Activated T-cell treated with anti-CD3 and anti-CD28 coated beads for 1 hour (primary cell): ENCODE results near the gene ARMH3.
"Not testable (repeated sequence)": the region's sequence is repeated elsewhere in the genome, so short reads cannot be mapped to it uniquely, and the experiment has no call there.

ENCODE experiments used
- DNase-seq: peaks from one replicate; pipeline ENCODE4 v3.0.0-alpha.2; 2020; ENCODE audit warnings: low read depth

Gene ARMH3

GRCh38 chr10:102045292-102045691 lies 10.7 kb downstream of the ARMH3 start:
- no peak for DNase-seq

GRCh38 chr10:102040305-102041050 lies 15.5 kb downstream of the ARMH3 start:
- no peak for DNase-seq

GRCh38 chr10:102038410-102038809 lies 17.6 kb downstream of the ARMH3 start:
- DNase-seq = no peak

GRCh38 chr10:102035807-102036206 lies 20.2 kb downstream of the ARMH3 start:
- DNase-seq = not testable (repeated sequence)

GRCh38 chr10:102033787-102034186 lies 22.2 kb downstream of the ARMH3 start:
- DNase-seq = no peak

GRCh38 chr10:102027261-102027660 lies 28.7 kb downstream of the ARMH3 start:
- DNase-seq = no peak

DNA sequence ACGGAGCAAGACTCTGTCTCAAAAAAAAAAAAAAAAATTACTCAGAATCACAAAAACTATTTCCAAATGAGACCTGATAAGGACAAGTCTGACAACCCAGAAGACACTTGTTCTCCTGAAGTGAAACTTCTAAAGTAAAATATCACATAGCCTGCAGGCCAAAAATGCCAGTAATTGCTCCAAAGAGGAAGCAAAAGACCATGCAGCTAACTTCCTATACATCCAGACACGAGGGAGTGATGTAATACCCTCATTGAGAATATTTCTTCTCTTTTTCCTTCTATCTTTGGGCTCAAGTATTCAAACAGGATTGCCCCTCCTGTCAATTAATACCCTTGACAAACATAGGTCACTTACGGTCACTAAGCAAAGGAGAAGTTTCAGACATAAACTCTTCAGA lies 31.2 kb downstream of the ARMH3 start:
- DNase-seq = no peak

GRCh38 chr10:102020938-102021337 lies 35.0 kb downstream of the ARMH3 start:
- no peak for DNase-seq

GRCh38 chr10:102017295-102017694 lies 38.7 kb downstream of the ARMH3 start:
- DNase-seq = no peak

GRCh38 chr10:102016416-102016815 lies 39.6 kb downstream of the ARMH3 start:
- DNase-seq = no peak

- DNase-seq = no peak
These were observed 45.0 kb downstream of the ARMH3 start for GRCh38 chr10:102010961-102011360.

GRCh38 chr10:102009801-102010425 lies 46.1 kb downstream of the ARMH3 start:
- no peak for DNase-seq

DNA sequence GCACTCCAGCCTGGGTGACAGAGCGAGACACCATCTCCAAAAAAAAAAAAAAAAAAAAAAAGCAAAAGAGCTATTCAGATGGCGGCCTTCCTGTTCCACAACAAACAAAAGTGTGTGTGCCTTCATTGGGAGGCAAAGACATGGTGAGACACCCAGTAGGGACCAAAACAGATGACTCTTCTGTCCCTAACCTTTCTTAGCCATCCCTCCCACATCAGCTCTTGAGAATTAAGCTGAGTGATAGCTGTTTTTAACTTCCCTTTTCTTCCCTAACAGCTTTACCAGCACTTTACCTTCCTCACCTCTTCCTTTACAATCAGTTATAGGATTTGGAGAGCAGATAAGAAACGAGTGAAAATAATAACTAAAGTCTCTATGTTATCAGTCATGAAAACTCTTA lies 48.2 kb downstream of the ARMH3 start:
- DNase-seq = no peak

DNA sequence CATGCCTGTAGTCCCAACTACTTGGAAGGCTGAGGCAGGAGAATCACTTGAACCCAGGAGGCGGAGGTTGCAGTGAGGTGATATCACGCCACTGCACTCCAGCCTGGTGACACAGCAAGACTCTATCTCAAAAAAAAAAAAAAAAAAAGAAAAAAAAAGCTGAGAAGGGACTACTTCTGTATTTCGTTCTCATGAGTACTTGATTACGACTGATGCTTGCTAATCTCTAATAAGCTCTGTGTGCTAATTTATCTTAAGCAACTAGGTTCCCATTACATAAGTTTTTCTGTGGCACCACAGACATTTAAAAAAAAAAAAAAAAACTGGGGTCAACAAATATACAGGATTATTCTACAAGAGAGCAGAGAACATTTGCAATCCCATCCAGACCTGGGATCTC lies 48.9 kb downstream of the ARMH3 start:
- DNase-seq = not testable (repeated sequence)

DNA sequence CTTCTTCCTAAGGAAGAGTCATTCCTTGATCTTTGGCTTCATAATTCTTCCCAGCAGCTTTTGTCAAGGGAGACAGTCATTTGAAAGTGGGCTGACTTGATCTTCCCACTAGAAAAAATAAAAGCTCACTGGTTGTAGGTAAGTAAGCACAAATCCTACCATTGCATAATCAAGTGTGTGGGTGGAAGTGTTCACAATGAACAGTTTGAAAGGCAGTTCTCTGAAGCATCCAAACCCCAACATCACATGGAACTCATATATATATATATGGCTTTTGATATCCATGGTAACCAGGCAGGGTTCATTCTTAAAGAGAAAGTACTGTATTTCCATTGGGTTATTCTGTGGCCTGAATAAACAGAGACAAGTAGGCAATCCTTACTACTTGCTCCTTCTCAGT lies 51.6 kb downstream of the ARMH3 start:
- DNase-seq = no peak

- no peak for DNase-seq
These were observed 52.4 kb downstream of the ARMH3 start for GRCh38 chr10:102003541-102003940.

DNA sequence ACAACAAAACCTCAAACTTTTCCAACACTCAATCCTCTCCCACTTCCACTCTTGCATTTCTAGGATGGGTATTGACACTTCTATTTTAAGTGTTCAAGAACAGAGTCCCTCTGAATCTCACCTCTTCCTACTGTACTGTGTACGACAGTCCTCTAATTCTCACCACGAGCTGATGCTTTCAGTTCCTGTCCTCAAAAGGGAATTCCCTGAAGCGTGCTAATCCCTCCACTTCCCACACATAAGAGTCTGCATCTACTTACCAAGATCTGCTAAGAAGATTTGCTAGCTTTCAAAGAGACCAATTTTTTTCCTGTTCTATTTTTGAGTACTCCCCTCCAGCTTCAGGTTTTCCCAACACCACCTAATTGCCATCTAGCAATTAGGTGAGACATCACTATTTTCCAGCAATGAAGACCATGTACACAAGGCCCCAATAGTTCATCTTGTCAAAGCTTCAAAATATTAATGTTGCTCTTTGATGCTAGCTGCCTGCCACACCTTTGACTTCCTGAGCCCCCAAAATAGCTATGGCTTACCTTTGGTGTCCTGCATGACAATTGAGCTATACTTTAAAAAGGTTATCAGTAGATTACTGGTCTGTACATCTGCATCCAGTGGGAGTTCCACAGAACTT lies 54.4 kb downstream of the ARMH3 start:
- no peak for DNase-seq

- no peak for DNase-seq
These were observed 58.2 kb downstream of the ARMH3 start for GRCh38 chr10:101997803-101998202.

GRCh38 chr10:101995451-101996063 lies 60.4 kb downstream of the ARMH3 start:
- DNase-seq = no peak

- no peak for DNase-seq
These were observed 62.2 kb downstream of the ARMH3 start for GRCh38 chr10:101993651-101994200.

DNA sequence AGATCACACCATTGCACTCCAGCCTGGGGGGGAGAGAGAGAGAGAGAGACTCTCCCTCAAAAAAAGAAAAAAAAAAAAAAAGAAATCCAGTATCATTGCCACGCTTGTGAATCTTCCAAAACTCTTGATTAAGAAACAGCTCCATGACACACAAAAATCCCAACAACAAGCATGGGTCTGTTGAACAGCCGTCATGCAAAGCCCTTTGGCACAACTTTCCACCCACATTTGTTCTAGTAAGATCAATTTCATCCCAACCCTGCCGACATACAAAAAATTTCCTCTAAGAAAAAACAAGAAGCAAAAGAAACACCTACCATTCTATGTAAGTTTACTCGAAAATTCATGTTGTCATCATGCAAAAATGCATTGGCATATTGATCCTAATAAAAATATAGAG lies 62.8 kb downstream of the ARMH3 start:
- DNase-seq = no peak

GRCh38 chr10:101987136-101987535 lies 68.8 kb downstream of the ARMH3 start:
- DNase-seq = no peak

GRCh38 chr10:101986624-101986971 lies 69.4 kb downstream of the ARMH3 start:
- DNase-seq = no peak
